Neuron (in vitro differentiated cells): Measurements from ENCODE around the gene NKX1-1.
"Not testable (repeated sequence)": the region's sequence is repeated elsewhere in the genome, so short reads cannot be mapped to it uniquely, and the experiment has no call there.

Experiments used
- H2AFZ ChIP-seq: one replicate; pipeline ENCODE4 v1.6.1; 2013; ENCODE audit warnings: low read depth, mild to moderate bottlenecking, inconsistent platforms, low read length, moderate library complexity
- H3K27me3 ChIP-seq: one replicate; pipeline ENCODE4 v1.6.1; 2013; ENCODE audit warnings: low read length; ENCODE audit not compliant: insufficient read depth
- H3K36me3 ChIP-seq: one replicate; pipeline ENCODE4 v1.6.1; 2013; ENCODE audit warnings: low read length; ENCODE audit not compliant: insufficient read depth
- H3K4me1 ChIP-seq: one replicate; pipeline ENCODE4 v1.6.1; 2013; ENCODE audit warnings: low read length; ENCODE audit not compliant: insufficient read depth
- H3K4me3 ChIP-seq: 2 replicates; pipeline ENCODE4 v1.5.1; 2013; ENCODE audit warnings: mild to moderate bottlenecking, low read length, moderate library complexity
- H3K9me3 ChIP-seq: one replicate; pipeline ENCODE4 v1.6.1; 2013; ENCODE audit warnings: low read length

The NKX1-1 gene

DNA sequence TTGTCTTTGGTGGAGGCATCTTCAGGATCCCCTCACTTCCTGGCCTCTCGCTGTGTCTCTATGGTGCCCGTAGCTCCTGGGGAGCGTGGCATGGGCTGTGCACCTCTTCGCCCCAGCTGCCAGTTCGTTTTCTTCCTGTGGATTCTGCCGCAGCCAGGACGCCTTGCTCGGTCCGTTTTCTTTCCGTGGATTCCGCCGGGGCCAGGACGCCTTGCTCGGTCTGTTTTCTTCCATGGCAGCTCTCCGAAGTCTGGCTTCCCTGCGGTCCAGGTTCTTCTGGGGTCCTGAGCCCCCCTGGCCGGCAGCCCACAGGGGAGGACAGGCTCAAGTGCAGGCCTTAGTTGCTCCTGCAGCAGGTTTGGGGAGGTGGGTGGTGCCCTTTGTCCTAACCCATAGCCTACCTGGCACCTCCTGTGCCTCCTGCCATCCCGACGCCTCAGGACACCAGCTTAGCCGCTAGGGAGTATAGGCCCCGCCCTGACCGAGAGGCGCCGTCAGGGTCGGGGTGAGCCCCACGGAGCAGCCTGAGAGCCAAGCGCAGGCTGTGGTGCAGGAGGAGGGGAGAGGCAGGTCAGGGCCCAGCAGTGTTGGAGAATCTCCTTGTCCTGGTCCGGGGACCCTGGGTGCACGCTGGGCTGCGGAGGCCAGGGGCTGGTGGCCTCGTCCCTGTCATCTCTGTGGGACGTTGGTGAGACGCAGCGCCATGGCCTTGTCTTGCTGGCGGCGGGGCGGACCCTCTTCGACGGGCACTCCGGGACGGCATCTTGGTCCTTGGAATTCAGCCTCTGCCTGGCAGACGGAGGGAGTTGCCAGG is 32.1 kb downstream of the NKX1-1 start:
- Histone ChIP-seq H3K4me3 (no peak overlapping the region), H3K9me3 (peaks cover 9% of the 10 kb centered on the region), H2AFZ (no peak overlapping the region), H3K36me3 (peaks cover 12% of the 10 kb centered on the region), H3K27me3 (no peaks in the 10 kb centered on the region), H3K4me1 (no peaks in the 10 kb centered on the region)

DNA sequence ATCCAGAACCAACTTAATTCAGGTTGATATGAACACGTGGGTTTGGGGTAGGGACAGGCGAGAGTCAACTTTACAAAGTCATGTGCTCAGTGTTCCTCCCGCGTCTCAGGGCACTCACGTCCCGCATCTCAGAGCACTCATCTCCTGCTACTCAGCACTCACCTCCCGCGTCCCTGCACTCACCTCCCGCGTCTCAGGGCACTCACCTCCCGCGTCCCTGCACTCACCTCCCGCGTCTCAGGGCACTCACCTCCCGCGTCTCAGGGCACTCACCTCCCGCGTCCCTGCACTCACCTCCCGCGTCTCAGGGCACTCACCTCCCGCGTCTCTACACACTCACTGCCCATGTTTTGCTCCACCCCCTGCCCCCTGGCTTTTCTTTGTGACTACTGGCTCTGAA is 33.7 kb downstream of the NKX1-1 start:
- H3K27me3 ChIP-seq, H3K4me3 ChIP-seq, H3K4me1 ChIP-seq, H2AFZ ChIP-seq, H3K9me3 ChIP-seq: not testable (repeated sequence)
- H3K36me3 ChIP-seq: peaks cover 16% of the 10 kb centered on the region

DNA sequence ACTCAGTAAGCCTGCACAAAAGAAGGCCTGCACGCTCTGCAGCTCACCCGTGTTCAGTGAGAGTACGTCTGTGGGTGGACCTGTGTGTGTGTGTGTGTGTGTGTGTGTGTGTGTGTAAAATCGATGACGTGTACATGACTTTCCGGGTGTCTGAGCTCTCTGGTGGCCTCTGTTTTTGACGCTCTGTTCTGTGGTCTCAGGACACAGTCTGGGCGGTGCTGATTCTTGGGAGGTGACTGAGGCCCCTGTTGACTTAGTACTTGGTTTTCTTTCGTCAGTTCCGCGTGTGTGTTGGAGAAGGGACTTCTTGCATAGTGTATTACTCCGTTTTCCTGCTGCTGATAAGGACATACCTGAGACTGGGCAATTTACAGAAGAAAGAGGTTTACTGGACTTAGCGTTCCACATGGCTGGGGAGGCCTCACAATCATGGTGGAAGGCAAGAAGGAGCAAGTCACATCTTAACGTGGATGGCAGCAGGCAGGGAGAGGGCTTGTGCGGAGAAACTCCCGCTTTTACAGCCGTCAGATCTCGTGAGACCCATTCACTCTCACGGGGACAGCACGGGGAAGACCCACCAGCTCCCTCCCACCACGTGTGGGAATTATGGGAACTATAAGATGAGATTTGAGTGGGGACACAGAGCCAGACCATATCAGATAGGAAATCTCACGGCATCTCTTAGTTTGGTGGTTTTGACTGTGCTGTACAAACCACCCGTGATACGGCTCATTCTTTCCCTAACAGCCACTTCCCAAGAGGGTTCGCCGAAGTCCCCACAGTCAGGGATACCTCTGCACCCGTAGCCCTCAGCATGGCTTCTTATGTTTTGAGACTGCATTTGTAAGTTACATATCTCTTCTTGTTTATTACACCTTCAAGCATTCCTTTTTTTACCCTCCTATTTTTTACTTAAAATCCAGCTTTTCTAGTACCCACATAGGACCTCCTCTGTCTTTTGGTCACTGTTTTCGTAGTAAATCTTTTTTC is 34.8 kb downstream of the NKX1-1 start:
- Histone ChIP-seq H3K9me3 (peaks cover 9% of the 10 kb centered on the region), H2AFZ (no peak overlapping the region), H3K36me3 (peaks cover 18% of the 10 kb centered on the region), H3K4me3 (no peak overlapping the region), H3K4me1 (no peaks in the 10 kb centered on the region), H3K27me3 (no peaks in the 10 kb centered on the region)

DNA sequence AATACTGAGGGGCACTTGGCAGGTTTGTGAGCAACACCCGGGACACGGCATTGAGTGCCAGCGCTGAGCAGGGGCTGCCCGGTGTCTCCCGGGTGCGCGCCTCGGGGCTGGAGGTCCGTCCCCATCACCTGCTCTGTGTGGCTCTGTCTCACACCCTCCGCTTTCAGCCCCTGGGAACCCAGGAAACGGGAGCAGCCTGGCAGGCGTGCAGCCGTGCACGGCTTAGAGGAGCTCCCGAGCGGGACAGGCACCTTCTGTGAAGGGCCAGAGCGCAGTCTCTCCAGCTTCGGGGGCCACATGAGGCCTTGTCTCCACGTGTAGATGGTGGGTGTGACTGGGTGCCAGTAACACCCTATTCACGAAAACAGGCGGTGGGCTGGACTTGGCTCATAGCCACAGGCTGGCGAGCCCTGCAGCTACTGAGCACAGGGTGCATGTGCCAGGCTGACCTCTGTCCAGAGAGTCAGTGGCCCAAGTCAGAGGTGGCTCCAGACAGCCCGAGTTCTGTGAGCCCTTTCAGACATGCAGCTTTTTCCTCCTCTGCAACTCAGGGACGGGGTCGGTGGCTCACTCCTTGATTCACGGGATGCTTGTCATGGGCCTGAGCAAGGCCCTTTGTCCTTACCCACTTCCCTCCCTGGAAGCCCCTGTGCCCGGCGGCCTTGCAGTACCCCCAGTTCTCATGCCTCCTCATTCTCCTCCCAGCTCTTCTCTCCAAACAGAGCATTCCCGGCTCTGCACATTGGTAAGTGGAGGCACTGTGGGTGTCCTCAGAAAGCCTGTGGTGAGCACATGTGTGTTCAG is 35.7 kb downstream of the NKX1-1 start:
- peaks cover 12% of the 10 kb centered on the region for H3K36me3 ChIP-seq
- no peaks in the 10 kb centered on the region for H3K27me3 ChIP-seq
- no peak overlapping the region for H3K4me3 ChIP-seq
- H2AFZ ChIP-seq: no peak overlapping the region
- peaks cover 9% of the 10 kb centered on the region for H3K9me3 ChIP-seq
- no peaks in the 10 kb centered on the region for H3K4me1 ChIP-seq

DNA sequence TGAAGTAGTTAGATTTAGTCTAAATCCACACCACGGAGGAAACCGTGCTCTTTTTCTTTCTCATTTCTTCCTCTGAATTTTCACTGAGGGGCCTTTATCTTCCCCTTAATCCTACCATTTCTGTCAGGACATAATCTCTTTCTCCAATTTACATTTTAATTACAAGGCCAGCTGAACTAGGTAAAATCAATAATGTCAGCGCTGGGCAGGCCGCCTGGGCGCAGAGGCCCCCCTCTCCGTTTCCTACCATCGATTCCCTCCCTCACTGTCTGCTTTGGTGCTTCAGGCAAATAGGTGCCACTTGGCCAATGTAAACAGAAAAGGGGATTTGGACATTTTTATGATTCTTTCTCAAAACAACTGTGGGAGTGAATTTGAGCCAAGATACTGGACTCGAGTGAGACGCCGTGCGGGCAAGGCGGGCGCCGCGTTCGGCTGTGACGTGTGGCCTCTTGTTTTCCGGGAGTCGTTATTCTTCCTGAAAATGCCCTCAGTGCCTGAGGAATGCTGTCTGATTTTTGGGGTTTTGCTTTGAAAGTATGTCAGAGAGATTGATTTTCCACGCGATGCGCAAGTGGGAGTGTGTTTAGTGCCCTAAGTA is 36.7 kb downstream of the NKX1-1 start:
- H3K9me3 ChIP-seq: peaks cover 9% of the 10 kb centered on the region
- H3K4me1 ChIP-seq: no peaks in the 10 kb centered on the region
- no peak overlapping the region for H2AFZ ChIP-seq
- H3K27me3 ChIP-seq: no peaks in the 10 kb centered on the region
- H3K4me3 ChIP-seq: no peak overlapping the region
- peaks cover 12% of the 10 kb centered on the region for H3K36me3 ChIP-seq

DNA sequence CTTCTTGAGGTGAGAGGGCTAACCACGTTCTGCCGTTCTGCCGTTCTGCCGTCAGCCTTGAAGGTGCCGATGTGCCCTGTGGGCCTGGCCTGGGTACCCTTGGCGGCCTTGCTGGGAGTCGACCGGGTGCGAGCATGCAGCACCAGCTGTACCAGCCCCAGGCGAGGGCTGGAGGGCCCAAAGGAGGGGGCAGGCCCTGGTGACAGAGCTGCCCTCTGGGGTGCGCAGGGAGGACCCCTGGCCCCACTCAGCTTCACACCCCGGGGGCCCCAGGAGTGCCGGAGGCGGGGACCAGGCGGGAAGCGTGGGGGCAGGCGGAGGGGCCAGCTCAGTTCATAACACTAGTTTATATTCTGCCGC is 37.2 kb downstream of the NKX1-1 start:
- H3K36me3 ChIP-seq: peaks cover 12% of the 10 kb centered on the region
- H3K4me3 ChIP-seq: no peak overlapping the region
- H3K9me3 ChIP-seq: peaks cover 9% of the 10 kb centered on the region
- no peak overlapping the region for H2AFZ ChIP-seq
- no peaks in the 10 kb centered on the region for H3K27me3 ChIP-seq
- H3K4me1 ChIP-seq: no peaks in the 10 kb centered on the region

DNA sequence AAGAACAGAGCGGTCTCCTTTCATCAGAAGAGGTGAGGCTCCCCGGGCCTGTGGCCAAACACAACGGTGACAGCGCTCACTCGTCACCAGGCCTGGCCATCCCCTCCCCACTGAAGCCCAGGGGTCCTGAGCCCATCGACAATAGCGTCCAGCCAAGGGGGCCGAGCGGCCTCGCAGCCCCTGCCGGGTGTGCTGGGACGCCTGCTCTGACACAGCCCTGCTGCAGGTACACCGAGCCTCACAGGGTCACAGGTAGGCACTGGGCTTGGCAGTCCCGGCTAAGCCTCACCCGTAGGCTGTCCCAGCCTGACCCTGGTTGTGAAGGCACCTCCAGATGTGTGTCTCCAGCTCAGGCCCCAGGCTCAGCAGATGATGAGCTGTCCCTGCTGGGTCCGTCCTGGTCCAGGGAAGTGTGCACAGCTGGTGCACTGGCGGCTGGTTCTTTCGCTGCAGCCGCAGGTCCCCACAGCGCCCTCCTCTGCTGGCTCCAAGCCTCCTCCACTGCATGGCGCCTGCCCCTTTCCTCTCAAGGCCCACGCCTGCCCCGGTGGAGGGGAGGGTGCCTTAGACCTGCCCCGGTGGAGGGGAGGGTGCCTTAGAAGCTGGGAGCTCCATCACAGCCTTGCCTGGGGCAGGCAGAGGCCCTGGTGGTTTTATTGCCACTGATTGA is 37.7 kb downstream of the NKX1-1 start:
- Histone ChIP-seq H3K27me3 (no peaks in the 10 kb centered on the region), H3K9me3 (peaks cover 9% of the 10 kb centered on the region), H3K36me3 (peaks cover 12% of the 10 kb centered on the region), H3K4me1 (no peaks in the 10 kb centered on the region), H3K4me3 (no peak overlapping the region), H2AFZ (no peak overlapping the region)

DNA sequence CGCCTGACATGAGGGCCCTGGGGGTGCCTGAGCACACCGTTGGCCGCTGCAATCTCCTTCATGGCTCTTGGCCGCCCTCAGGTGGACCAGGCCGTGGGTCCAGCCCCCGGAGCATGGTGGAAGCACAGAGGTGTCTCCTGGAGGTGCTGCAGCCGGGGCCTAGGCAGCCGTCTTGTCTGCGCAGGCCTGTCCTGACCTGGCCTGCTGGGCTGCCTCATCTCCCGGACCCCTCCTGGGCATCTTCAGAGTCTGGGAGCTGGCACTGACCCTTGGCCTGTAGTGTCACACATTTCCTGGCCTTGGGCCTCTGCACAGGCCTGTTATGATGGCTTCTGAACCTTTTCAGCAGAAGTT is 38.3 kb downstream of the NKX1-1 start:
- Histone ChIP-seq H3K4me1 (no peaks in the 10 kb centered on the region), H3K27me3 (no peaks in the 10 kb centered on the region), H2AFZ (no peak overlapping the region), H3K4me3 (no peak overlapping the region), H3K36me3 (peaks cover 12% of the 10 kb centered on the region), H3K9me3 (peaks cover 9% of the 10 kb centered on the region)

DNA sequence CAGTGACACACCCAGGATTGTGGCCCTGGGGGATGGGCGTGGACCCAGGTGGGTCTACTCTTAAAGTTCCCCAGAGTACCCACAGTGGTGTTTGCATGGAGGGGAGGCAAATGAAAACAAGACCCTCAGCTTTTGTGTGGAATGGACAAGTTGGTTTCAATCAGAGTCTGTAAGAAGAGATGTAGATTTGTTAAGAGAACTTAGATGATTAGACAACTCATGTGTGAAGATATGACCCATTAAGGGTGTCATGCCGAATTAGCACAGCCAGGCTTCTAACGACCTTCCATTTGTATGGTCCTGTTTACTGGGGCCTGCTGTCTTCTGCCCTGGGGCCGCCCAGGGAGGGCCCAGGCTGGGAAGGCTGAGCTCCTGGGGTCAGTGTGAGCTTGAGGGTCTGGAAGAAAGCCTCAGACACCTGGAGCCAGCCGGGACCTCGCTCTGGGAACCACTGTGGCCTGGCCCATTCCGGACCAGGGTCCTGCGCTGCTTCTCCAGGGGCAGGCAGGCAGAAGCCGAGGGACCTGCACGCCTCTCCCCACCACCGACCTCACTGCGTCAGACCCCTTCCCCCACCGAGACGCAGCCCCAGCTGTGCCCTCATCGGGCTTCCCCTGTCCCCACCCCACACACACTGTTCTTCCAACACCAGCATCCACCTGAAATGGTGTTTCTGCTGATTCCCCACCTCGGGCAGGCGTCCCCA is 38.9 kb downstream of the NKX1-1 start:
- H3K27me3 ChIP-seq: no peaks in the 10 kb centered on the region
- no peaks in the 10 kb centered on the region for H3K4me1 ChIP-seq
- peaks cover 7% of the 10 kb centered on the region for H3K9me3 ChIP-seq
- no peak overlapping the region for H3K4me3 ChIP-seq
- H3K36me3 ChIP-seq: peaks cover 12% of the 10 kb centered on the region
- H2AFZ ChIP-seq: no peak overlapping the region

DNA sequence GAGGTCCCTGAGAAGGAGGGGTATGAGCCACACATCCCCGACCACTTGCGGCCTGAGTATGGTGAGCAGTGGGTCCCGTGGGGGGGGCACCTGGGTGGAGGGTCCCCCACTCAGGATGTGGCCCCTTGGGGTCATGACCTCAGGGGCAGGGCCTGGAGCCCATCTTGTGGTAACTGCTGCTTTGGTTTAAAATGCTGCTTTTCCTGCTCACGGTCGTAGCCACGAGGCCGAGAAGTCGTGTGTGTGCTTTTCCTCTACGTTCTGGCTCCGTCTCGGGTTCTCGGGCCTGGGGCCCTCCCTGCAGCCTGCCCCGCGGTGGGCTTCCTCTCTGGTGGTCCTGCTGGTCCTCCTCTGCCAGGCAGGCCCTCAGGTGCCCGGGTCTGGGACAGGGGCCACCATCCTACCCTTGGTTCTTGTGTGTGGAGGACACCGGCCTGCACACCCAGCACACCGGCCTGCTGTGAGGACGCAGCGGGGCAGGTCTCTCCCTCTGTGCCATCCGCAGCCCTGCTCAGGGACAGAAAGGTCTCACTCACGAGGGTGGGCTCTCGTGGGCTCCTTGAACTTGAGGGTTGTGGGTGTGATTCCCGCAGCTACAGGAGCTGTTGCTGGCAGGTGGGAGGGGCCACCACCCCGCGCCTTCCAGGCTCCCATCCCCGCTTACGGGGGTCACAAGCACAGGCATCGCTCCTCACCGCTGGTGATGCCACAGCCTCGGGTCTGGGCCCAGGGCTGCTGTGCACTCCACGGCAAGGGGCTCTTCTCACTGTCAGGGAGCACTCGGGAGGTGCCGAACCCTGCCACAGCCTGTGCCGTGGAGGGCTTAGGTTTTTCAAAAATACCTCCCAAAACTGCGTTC is 39.6 kb downstream of the NKX1-1 start:
- Histone ChIP-seq H2AFZ (no peak overlapping the region), H3K36me3 (peaks cover 9% of the 10 kb centered on the region), H3K4me1 (no peaks in the 10 kb centered on the region), H3K27me3 (no peaks in the 10 kb centered on the region), H3K4me3 (no peak overlapping the region), H3K9me3 (peaks cover 3% of the 10 kb centered on the region)
